Neural cell (in vitro differentiated cells): ENCODE measurements around the gene PDE4D.

Experiments
- POLR2AphosphoS5 ChIP-seq: IDR thresholded peaks from 2 replicates; pipeline ENCODE4 v1.6.1; 2012
- TAF1 ChIP-seq: IDR thresholded peaks from 2 replicates; pipeline ENCODE4 v1.6.1; 2012; ENCODE audit warnings: low read depth
- TF ChIP-seq, protein P1 (sequence below): fragments of 450-650 bp; IDR thresholded peaks from 2 replicates; pipeline ENCODE4 v1.5.1; 2014; ENCODE audit warnings: antibody characterized with exemption, mild to moderate bottlenecking, moderate library complexity; ENCODE audit not compliant: poor library complexity, severe bottlenecking
- TF ChIP-seq, protein P2 (sequence below): IDR thresholded peaks from 2 replicates; pipeline ENCODE4 v1.6.1; 2012; ENCODE audit warnings: borderline replicate concordance

DNA sequence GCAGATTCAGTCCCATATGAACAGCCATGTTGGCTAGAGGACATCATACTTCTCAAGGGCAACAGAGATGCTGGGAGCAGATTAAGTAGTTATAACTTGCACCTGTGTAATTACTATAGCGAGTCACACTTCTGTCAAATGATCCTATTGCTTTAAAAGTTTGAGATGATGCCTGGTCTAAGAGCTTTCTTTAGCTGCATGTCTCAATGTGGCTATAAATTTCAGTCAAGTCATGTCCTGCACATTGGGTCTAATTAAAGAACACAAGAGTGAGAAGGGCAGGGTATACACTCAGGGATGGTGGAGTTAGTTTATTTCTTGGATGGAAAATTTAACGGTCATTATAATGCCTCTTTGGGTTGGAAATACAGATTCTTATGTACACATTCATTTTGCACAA, 753.4 kb downstream of the PDE4D start:
- TF ChIP-seq, protein P1, sequence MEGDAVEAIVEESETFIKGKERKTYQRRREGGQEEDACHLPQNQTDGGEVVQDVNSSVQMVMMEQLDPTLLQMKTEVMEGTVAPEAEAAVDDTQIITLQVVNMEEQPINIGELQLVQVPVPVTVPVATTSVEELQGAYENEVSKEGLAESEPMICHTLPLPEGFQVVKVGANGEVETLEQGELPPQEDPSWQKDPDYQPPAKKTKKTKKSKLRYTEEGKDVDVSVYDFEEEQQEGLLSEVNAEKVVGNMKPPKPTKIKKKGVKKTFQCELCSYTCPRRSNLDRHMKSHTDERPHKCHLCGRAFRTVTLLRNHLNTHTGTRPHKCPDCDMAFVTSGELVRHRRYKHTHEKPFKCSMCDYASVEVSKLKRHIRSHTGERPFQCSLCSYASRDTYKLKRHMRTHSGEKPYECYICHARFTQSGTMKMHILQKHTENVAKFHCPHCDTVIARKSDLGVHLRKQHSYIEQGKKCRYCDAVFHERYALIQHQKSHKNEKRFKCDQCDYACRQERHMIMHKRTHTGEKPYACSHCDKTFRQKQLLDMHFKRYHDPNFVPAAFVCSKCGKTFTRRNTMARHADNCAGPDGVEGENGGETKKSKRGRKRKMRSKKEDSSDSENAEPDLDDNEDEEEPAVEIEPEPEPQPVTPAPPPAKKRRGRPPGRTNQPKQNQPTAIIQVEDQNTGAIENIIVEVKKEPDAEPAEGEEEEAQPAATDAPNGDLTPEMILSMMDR: no peak
- TF ChIP-seq, protein P2, sequence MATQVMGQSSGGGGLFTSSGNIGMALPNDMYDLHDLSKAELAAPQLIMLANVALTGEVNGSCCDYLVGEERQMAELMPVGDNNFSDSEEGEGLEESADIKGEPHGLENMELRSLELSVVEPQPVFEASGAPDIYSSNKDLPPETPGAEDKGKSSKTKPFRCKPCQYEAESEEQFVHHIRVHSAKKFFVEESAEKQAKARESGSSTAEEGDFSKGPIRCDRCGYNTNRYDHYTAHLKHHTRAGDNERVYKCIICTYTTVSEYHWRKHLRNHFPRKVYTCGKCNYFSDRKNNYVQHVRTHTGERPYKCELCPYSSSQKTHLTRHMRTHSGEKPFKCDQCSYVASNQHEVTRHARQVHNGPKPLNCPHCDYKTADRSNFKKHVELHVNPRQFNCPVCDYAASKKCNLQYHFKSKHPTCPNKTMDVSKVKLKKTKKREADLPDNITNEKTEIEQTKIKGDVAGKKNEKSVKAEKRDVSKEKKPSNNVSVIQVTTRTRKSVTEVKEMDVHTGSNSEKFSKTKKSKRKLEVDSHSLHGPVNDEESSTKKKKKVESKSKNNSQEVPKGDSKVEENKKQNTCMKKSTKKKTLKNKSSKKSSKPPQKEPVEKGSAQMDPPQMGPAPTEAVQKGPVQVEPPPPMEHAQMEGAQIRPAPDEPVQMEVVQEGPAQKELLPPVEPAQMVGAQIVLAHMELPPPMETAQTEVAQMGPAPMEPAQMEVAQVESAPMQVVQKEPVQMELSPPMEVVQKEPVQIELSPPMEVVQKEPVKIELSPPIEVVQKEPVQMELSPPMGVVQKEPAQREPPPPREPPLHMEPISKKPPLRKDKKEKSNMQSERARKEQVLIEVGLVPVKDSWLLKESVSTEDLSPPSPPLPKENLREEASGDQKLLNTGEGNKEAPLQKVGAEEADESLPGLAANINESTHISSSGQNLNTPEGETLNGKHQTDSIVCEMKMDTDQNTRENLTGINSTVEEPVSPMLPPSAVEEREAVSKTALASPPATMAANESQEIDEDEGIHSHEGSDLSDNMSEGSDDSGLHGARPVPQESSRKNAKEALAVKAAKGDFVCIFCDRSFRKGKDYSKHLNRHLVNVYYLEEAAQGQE: no peak
- TF ChIP-seq POLR2AphosphoS5 (no peak), TAF1 (no peak)
